ENCODE results near the gene CLEC17A. TPM values are rescaled to one million over a fixed set of nuclear protein-coding genes. Genes with fewer than 3 reads are reported as not detected.

Gene CLEC17A
- total RNA-seq, 4 donors from 2014 or later = 1.3 to 12.4 TPM; not detected in 2

DNA sequence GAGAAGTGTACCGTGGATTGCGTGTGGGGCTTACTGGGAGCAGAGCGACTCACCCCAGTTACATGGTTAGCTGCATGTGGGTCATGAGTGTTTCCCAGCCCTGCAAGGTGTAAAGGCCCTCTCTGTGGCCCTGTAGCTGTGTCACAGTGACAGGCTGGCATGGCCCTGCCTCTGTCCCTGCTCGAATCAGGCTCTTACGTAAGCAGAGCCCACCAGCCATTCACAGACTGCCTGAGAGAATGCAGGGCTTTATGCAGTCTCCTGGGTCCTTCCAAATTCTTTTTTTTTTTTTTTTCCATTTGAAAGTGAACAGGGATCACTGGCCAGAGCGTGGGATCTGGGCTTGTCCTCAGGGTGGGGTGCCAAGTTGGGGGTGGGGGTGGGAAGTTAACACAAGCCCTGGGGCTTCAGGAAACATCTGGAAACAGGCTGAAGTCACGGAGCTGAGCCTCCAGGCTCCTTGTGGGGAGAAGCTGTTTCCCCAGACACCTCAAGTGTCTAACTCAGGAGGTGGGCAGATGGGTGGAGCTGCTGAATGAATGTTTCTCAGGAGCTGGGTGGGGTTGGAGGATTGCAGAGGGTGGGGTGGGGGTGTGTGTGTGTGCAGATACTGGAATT is 40.1 kb upstream of the CLEC17A start:
- no peak for TF ChIP-seq POLR2A (IDR thresholded peaks at IDR 0.05)
- TF ChIP-seq, protein P1, sequence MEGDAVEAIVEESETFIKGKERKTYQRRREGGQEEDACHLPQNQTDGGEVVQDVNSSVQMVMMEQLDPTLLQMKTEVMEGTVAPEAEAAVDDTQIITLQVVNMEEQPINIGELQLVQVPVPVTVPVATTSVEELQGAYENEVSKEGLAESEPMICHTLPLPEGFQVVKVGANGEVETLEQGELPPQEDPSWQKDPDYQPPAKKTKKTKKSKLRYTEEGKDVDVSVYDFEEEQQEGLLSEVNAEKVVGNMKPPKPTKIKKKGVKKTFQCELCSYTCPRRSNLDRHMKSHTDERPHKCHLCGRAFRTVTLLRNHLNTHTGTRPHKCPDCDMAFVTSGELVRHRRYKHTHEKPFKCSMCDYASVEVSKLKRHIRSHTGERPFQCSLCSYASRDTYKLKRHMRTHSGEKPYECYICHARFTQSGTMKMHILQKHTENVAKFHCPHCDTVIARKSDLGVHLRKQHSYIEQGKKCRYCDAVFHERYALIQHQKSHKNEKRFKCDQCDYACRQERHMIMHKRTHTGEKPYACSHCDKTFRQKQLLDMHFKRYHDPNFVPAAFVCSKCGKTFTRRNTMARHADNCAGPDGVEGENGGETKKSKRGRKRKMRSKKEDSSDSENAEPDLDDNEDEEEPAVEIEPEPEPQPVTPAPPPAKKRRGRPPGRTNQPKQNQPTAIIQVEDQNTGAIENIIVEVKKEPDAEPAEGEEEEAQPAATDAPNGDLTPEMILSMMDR (IDR thresholded peaks at IDR 0.05) = no peak
- Histone ChIP-seq H3K27ac (no peak overlapping the region), H3K9me3 (no peaks in the 10 kb centered on the region), H3K27me3 (no peaks in the 10 kb centered on the region), H3K4me1 (peaks cover 0 to 9% (median 0%) of the 10 kb centered on the region in 4 donors), H3K4me3 (no peak overlapping the region), H3K36me3 (no peaks in the 10 kb centered on the region)
- no peak for DNase-seq

DNA sequence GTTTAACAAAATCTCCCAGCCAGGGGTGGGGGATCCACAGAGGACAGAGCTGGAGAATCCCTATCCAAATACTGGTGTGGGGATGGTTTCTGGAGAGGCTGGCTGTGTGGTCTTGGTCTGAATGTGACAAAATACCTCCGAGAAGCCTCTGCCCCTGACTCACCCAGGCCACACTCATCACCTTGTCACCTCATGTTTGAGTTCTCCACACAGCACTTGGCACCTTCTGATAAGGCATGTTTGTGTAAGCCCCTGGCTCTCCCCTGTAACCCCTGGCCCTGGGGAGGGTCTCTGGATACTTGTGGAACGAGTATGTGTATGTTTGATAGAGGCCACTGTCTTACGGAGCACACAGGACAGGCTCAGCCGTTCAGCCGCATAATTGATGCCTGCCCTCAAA is 38.8 kb upstream of the CLEC17A start:
- Histone ChIP-seq H3K36me3 (peaks cover 0 to 8% (median 0%) of the 10 kb centered on the region in 3 donors), H3K27ac (no peak overlapping the region), H3K4me3 (no peak overlapping the region), H3K27me3 (no peaks in the 10 kb centered on the region), H3K4me1 (peaks cover 0 to 9% (median 0%) of the 10 kb centered on the region in 4 donors), H3K9me3 (no peaks in the 10 kb centered on the region)
- TF ChIP-seq, protein P1 (IDR thresholded peaks at IDR 0.05) = no peak
- no peak for TF ChIP-seq POLR2A (IDR thresholded peaks at IDR 0.05)
- DNase-seq = no peak

DNA sequence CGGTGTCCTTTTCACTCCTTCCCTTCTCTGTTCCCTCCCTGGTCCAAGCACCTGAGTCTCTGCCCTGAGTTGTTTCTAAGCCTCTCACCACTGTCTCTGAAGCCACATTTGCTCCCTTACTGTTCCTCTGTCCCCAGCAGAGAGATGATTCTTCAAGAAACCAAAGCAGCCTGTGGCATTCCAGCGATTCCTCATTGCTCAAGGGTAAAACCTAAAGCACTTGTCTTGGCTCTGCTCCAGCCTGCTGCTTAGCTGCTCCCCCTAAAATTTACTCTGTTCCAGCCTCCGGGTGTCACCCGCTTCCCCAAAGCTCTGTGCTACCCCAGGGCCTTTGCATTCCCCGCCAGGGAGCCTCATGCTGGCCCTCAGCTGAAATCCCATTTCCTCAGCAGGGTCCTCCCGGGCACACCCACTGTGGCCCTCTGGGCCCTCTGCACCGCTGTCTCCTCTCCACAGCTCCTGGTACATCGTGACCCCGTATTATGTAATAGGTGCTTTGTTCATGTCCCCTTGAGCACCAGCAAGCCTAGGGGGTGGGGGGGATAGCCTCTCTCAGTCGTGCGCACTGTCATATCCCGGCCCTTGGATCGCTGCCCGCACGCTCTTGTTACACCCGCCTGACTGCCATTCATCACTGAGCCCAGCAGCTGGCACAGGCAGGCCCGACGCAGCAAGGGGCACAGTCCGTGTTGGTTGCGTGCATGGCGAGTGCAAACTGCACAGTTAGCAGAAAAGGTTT is 37.7 kb upstream of the CLEC17A start:
- H3K27me3 ChIP-seq = no peaks in the 10 kb centered on the region
- no peak overlapping the region for H3K4me3 ChIP-seq
- peaks cover 0 to 9% (median 0%) of the 10 kb centered on the region in 3 donors for H3K36me3 ChIP-seq
- peak in 2 of 3 donors; percentile 73 to 74 for DNase-seq
- no peaks in the 10 kb centered on the region for H3K9me3 ChIP-seq
- no peak for TF ChIP-seq POLR2A (IDR thresholded peaks at IDR 0.05)
- TF ChIP-seq, protein P1 (IDR thresholded peaks at IDR 0.05) = no peak
- H3K27ac ChIP-seq = peak overlapping the region in 1 of 4 donors; percentile 6
- H3K4me1 ChIP-seq = peaks cover 0 to 16% (median 0%) of the 10 kb centered on the region in 4 donors

DNA sequence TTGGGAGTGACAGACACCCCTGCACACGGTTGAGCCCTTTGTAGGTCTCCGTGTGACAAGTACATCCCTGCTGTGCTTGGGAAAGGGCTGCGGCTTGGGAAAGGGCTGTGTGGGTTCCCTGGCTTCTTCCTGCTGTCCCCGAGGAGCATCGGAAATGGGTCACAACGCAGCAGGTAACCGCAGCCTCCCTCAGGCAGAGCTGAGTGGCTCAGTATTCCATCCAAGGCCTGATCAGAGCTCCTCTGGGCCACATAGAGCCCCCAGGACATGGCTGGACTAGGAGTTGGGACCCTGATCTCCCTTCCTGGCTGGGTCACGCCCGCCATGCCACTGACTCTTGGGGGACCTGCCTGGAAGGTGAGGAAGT is 37.2 kb upstream of the CLEC17A start:
- Histone ChIP-seq H3K4me3 (no peak overlapping the region), H3K27ac (peak overlapping the region in 1 of 4 donors; percentile 6), H3K27me3 (no peaks in the 10 kb centered on the region), H3K9me3 (no peaks in the 10 kb centered on the region), H3K4me1 (peaks cover 0 to 20% (median 0%) of the 10 kb centered on the region in 4 donors), H3K36me3 (peaks cover 0 to 9% (median 0%) of the 10 kb centered on the region in 3 donors)
- no peak for DNase-seq
- TF ChIP-seq POLR2A (IDR thresholded peaks at IDR 0.05) = no peak
- TF ChIP-seq, protein P1 (IDR thresholded peaks at IDR 0.05) = no peak

DNA sequence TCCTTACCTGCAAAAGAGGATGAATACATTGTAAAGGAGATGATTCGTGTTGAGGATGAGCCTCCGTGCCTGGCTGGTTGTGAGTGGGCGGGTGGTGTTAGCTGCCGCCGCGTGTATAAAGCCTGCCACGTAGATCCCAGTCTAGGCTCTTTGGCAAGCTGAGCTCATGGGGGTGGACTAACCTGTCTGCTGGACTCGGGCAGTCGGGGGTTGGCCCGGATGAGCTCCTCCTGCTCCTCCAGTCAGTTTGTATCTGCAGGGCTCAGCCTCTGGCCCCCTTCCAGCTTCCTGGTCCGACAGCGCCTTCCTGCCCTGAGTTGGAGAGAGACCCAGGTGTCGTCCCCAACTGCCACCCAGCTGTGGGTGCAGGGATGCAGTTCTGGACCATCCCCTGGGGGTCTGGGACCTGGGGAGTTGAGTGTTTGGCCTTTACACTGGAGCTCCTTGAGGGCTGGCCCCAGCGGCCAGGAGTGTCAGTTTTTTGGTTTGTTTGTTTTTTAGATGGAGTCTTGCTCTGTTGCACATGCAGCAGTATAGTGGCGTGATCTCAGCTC is 32.6 kb upstream of the CLEC17A start:
- Histone ChIP-seq H3K9me3 (no peaks in the 10 kb centered on the region), H3K27ac (peak overlapping the region in 3 of 4 donors; percentile 30 to 70 (median 34)), H3K36me3 (peaks cover 0 to 9% (median 0%) of the 10 kb centered on the region in 3 donors), H3K4me3 (no peak overlapping the region), H3K27me3 (no peaks in the 10 kb centered on the region), H3K4me1 (peaks cover 0 to 38% (median 8%) of the 10 kb centered on the region in 4 donors)
- peak in 2 of 3 donors; percentile 77 to 80 for DNase-seq
- no peak for TF ChIP-seq POLR2A (IDR thresholded peaks at IDR 0.05)
- TF ChIP-seq, protein P1 (IDR thresholded peaks at IDR 0.05) = no peak
